GM12873 (cell line): ENCODE measurements around the gene DECR2.

Experiments used
- TF ChIP-seq, protein P1 (sequence below): IDR thresholded peaks from 2 replicates; pipeline ENCODE4 v1.5.1; 2012; ENCODE audit warnings: low read depth, mild to moderate bottlenecking, moderate library complexity, low read length, control low read depth; ENCODE audit not compliant: insufficient read depth; ENCODE audit errors: missing control alignments

Gene DECR2

DNA sequence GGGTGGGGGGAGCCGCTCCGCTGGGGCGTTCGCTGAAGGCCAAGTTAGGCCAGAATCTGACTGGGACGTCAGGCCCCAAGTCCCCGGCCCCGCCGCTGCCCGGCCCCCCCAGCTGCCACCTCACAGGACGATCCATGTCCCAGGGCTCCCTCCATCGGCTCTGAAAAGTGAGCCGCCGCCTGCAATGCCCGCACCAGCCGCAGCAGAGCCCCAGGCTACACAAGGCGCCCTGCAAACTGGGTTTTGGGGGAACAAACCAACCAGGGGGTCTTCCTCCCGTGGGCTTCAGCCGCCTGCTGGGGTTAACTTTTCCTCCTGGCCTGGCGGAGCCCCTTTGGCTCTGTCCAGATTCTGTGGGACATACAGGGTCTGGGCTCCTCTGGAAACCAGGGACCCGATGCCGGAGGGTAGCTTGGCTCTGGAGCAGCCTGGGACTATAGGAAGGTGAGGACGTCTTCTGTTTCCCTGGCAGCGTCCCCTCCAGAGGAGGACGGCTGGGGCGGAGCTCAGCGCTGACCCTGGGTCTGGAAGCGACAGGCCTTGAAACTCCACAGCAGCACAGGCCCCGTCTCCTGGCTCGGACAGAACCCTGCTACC, 3.9 kb upstream of the DECR2 start:
- TF ChIP-seq, protein P1, sequence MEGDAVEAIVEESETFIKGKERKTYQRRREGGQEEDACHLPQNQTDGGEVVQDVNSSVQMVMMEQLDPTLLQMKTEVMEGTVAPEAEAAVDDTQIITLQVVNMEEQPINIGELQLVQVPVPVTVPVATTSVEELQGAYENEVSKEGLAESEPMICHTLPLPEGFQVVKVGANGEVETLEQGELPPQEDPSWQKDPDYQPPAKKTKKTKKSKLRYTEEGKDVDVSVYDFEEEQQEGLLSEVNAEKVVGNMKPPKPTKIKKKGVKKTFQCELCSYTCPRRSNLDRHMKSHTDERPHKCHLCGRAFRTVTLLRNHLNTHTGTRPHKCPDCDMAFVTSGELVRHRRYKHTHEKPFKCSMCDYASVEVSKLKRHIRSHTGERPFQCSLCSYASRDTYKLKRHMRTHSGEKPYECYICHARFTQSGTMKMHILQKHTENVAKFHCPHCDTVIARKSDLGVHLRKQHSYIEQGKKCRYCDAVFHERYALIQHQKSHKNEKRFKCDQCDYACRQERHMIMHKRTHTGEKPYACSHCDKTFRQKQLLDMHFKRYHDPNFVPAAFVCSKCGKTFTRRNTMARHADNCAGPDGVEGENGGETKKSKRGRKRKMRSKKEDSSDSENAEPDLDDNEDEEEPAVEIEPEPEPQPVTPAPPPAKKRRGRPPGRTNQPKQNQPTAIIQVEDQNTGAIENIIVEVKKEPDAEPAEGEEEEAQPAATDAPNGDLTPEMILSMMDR, result peak; percentile 49

DNA sequence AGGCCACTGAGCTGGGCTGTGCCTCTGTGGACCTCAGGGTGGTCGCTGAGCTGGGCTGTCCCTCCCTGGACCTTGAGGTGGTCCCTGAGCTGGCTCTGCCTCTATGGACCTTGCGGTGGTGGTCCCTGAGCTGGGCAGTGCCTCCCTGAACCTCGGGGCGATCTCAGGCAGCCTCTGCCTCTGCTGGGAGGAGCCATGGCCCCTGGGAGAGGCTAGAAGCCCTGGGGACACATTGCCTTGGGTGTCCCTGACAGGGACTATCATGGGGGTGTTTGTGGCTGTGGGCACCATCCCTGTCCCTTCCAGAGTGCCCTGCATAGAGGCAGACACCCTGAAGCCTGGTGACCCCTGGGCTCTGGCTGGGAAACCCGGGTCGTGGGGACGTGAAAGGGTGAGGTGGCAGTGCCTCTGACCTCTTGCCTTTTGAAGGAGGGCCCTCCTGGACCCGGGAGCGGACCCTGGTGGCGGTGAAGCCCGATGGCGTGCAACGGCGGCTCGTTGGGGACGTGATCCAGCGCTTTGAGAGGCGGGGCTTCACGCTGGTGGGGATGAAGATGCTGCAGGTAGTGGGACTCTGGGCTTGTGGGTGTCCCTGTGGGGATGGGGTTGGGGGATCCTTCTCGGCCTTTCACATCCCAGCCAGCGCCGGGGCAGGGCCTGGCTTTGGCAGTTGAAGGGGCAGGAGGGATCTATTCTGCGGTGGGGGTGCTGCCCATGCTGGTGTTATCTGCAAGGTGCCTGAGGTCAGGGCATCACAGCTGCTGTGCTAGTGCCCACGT, 2.9 kb upstream of the DECR2 start:
- TF ChIP-seq, protein P1, result no peak

DNA sequence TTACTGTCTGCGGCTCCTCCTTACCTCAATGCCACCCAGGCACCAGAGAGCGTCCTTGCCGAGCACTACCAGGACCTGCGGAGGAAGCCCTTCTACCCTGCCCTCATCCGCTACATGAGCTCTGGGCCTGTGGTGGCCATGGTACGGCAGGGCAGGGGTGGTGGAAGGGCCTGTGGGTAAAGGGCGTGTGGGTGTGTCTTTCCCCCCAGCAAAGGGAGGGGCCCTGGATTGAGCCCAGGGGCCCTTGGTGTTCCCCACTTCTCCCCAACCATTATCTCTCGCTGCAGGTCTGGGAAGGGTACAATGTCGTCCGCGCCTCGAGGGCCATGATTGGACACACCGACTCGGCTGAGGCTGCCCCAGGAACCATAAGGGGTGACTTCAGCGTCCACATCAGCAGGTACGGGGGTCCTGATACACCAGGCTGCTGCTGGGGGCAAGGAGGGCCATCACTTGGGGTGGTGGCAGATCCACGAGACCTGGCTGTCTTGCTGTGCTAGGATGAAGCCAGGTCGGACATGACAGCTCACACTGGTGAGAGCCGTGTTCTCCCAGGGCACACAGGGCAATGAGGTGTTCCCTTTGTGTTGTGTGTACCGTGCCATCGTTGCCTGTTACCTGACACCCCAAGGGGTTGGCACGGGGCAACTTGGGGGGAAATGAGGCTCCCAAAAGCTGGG, 2.2 kb upstream of the DECR2 start:
- TF ChIP-seq, protein P1, result no peak

DNA sequence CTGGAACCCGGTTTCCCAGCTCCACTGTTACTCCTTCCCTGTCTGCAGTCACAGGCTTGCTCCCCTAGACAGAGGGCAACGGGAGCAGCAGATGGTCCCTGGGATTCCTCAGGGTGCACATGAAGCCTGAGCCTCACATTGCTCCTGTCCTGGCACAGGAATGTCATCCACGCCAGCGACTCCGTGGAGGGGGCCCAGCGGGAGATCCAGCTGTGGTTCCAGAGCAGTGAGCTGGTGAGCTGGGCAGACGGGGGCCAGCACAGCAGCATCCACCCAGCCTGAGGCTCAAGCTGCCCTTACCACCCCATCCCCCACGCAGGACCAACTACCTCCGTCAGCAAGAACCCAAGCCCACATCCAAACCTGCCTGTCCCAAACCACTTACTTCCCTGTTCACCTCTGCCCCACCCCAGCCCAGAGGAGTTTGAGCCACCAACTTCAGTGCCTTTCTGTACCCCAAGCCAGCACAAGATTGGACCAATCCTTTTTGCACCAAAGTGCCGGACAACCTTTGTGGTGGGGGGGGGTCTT, 1.6 kb upstream of the DECR2 start:
- TF ChIP-seq, protein P1, result no peak

DNA sequence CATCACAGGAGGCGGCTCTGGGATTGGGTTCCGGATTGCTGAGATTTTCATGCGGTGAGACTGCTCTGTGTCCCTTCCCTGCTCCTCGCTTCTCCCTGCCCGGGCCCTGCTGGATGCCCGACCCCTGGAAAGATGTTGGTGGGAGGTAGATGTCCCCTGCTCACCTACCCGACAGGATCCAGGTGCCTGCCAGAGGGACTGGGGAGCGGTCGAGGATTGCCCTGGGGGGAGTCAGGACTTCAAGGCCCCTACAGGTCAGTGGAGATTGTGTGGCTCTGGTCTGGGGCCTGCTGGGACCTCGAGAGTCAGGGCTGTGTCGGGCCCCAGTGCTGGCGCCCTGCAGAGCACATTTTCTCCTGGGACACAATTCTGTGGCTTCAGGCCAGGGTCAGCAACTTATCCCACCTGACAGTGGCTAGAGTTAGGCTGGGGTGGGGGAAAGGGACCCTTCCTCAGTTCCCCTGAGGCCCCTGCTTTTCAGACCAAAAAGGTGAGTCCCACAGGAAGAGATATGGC, 3.3 kb downstream of the DECR2 start:
- TF ChIP-seq, protein P1, result no peak

DNA sequence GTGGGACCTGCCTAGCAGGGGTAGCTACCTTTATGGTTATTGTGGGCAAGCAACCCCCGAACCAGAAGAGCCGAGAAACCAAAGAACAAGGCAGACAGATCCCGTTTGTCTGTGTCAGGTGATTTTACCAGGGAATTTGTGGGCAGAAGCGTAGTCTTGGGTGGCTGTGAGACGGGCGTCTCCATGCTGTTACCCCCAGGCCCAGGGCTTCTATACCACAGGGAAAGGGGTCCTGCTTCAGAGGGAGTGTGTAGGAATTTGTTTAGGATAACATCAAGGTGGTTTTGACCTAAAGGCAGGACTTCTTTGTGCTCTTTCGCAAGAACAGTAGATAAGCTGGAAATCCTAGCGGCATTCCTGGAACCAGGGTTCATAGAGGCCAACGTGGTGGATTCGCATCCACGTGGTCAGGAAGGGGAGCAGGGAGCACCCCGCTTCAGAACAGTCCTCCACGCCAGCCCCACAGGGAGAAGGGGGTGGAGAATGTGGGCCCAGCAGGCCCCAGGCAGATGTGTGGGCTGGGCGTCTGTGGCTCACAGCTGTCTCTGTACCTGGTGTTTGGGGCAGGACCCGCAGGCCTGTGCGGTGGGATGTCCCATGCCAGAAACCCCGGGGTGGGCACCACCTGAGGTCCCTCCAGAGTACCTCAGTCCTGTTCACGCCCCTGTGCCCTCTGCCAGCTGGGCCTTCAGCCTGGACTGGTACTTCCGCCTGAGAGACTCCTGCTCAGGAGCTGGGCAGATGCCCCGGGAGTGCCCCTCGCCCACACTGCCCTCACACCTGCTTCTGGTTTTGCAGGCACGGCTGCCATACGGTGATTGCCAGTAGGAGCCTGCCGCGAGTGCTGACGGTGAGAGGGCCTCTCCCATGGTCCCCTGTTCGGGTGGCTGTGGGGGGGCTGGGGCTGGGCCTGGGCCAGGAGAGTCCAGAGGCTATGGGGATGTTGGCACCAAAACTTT, 4.1 kb downstream of the DECR2 start:
- TF ChIP-seq, protein P1, result no peak
